Measurements from ENCODE around the gene PLAU. TPM values are rescaled to one million over a fixed set of nuclear protein-coding genes. Genes with fewer than 3 reads are reported as not detected.

Gene PLAU
- total and polyA plus RNA-seq, 4 donors: 3.9 to 5.3 (median 4.5) TPM

- Histone ChIP-seq H3K27me3 (ENCODE audit: control insufficient read depth, insufficient read depth, low read length) (no peaks in the 10 kb centered on the region), H3K4me1 (ENCODE audit: control insufficient read depth, insufficient read depth, low read length) (peaks cover 38% of the 10 kb centered on the region), H3K36me3 (ENCODE audit: control insufficient read depth, insufficient read depth, low read length) (peaks cover 19% of the 10 kb centered on the region), H3K9me3 (ENCODE audit: control insufficient read depth, insufficient read depth, low read length) (no peaks in the 10 kb centered on the region), H3K4me3 (ENCODE audit: low read depth, low read length) (no peak overlapping the region), H3K27ac (ENCODE audit: low read depth, low read length) (no peak overlapping the region)
- no peak for DNase-seq (ENCODE audit: low read depth in 4 of 6, low spot score in 6 of 6)
- 45% methylated on average over 4 of the region's 4 CpGs for WGBS (ENCODE audit: insufficient coverage)
Observed at GRCh38 chr10:73876157-73876556, 34.8 kb upstream of the PLAU start.

- no peak overlapping the region for H3K4me3 ChIP-seq (ENCODE audit: low read depth, low read length)
- no peaks in the 10 kb centered on the region for H3K9me3 ChIP-seq (ENCODE audit: control insufficient read depth, insufficient read depth, low read length)
- H3K27me3 ChIP-seq (ENCODE audit: control insufficient read depth, insufficient read depth, low read length): no peaks in the 10 kb centered on the region
- H3K4me1 ChIP-seq (ENCODE audit: control insufficient read depth, insufficient read depth, low read length): peaks cover 34% of the 10 kb centered on the region
- DNase-seq (ENCODE audit: low read depth in 4 of 6, low spot score in 6 of 6): no peak
- H3K36me3 ChIP-seq (ENCODE audit: control insufficient read depth, insufficient read depth, low read length): peaks cover 15% of the 10 kb centered on the region
- no peak overlapping the region for H3K27ac ChIP-seq (ENCODE audit: low read depth, low read length)
Observed at GRCh38 chr10:73876566-73876965, 34.4 kb upstream of the PLAU start.

- Histone ChIP-seq H3K4me3 (ENCODE audit: low read depth, low read length) (no peak overlapping the region), H3K36me3 (ENCODE audit: control insufficient read depth, insufficient read depth, low read length) (peaks cover 11% of the 10 kb centered on the region), H3K9me3 (ENCODE audit: control insufficient read depth, insufficient read depth, low read length) (no peaks in the 10 kb centered on the region), H3K4me1 (ENCODE audit: control insufficient read depth, insufficient read depth, low read length) (peaks cover 30% of the 10 kb centered on the region), H3K27me3 (ENCODE audit: control insufficient read depth, insufficient read depth, low read length) (no peaks in the 10 kb centered on the region), H3K27ac (ENCODE audit: low read depth, low read length) (no peak overlapping the region)
- 76% methylated on average over 3 of the region's 4 CpGs for WGBS (ENCODE audit: insufficient coverage)
- DNase-seq (ENCODE audit: low read depth in 4 of 6, low spot score in 6 of 6): no peak
Observed at GRCh38 chr10:73876971-73877370, 34.0 kb upstream of the PLAU start.

GRCh38 chr10:73877533-73878160, 33.3 kb upstream of the PLAU start:
- Histone ChIP-seq H3K9me3 (ENCODE audit: control insufficient read depth, insufficient read depth, low read length) (no peaks in the 10 kb centered on the region), H3K4me1 (ENCODE audit: control insufficient read depth, insufficient read depth, low read length) (peaks cover 23% of the 10 kb centered on the region), H3K4me3 (ENCODE audit: low read depth, low read length) (no peak overlapping the region), H3K36me3 (ENCODE audit: control insufficient read depth, insufficient read depth, low read length) (peaks cover 4% of the 10 kb centered on the region), H3K27ac (ENCODE audit: low read depth, low read length) (no peak overlapping the region), H3K27me3 (ENCODE audit: control insufficient read depth, insufficient read depth, low read length) (no peaks in the 10 kb centered on the region)
- DNase-seq (ENCODE audit: low read depth in 4 of 6, low spot score in 6 of 6): no peak
- WGBS (ENCODE audit: insufficient coverage): 88% methylated on average over 5 of the region's 9 CpGs

GRCh38 chr10:73878365-73878764, 32.6 kb upstream of the PLAU start:
- no peaks in the 10 kb centered on the region for H3K27me3 ChIP-seq (ENCODE audit: control insufficient read depth, insufficient read depth, low read length)
- no peaks in the 10 kb centered on the region for H3K36me3 ChIP-seq (ENCODE audit: control insufficient read depth, insufficient read depth, low read length)
- no peak overlapping the region for H3K27ac ChIP-seq (ENCODE audit: low read depth, low read length)
- no CpG with 5 or more reads among the region's 1 CpG for WGBS (ENCODE audit: insufficient coverage)
- H3K4me3 ChIP-seq (ENCODE audit: low read depth, low read length): no peak overlapping the region
- peaks cover 16% of the 10 kb centered on the region for H3K4me1 ChIP-seq (ENCODE audit: control insufficient read depth, insufficient read depth, low read length)
- DNase-seq (ENCODE audit: low read depth in 4 of 6, low spot score in 6 of 6): no peak
- no peaks in the 10 kb centered on the region for H3K9me3 ChIP-seq (ENCODE audit: control insufficient read depth, insufficient read depth, low read length)

GRCh38 chr10:73879296-73880173, 31.4 kb upstream of the PLAU start:
- peak in 2 of 6 donors; percentile 82 to 86 for DNase-seq (ENCODE audit: low read depth in 4 of 6, low spot score in 6 of 6)
- Histone ChIP-seq H3K4me3 (ENCODE audit: low read depth, low read length) (no peak overlapping the region), H3K4me1 (ENCODE audit: control insufficient read depth, insufficient read depth, low read length) (peaks cover 15% of the 10 kb centered on the region), H3K27ac (ENCODE audit: low read depth, low read length) (no peak overlapping the region), H3K36me3 (ENCODE audit: control insufficient read depth, insufficient read depth, low read length) (no peaks in the 10 kb centered on the region), H3K27me3 (ENCODE audit: control insufficient read depth, insufficient read depth, low read length) (no peaks in the 10 kb centered on the region), H3K9me3 (ENCODE audit: control insufficient read depth, insufficient read depth, low read length) (no peaks in the 10 kb centered on the region)
- WGBS (ENCODE audit: insufficient coverage): 17% methylated on average over 6 of the region's 14 CpGs

- WGBS (ENCODE audit: insufficient coverage): 86% methylated on average over 2 of the region's 3 CpGs
Observed at GRCh38 chr10:73881221-73881919, 29.6 kb upstream of the PLAU start.

GRCh38 chr10:73884017-73884416, 26.9 kb upstream of the PLAU start:
- Histone ChIP-seq H3K36me3 (ENCODE audit: control insufficient read depth, insufficient read depth, low read length) (no peaks in the 10 kb centered on the region), H3K4me1 (ENCODE audit: control insufficient read depth, insufficient read depth, low read length) (peaks cover 29% of the 10 kb centered on the region), H3K27ac (ENCODE audit: low read depth, low read length) (no peak overlapping the region), H3K4me3 (ENCODE audit: low read depth, low read length) (no peak overlapping the region), H3K9me3 (ENCODE audit: control insufficient read depth, insufficient read depth, low read length) (no peaks in the 10 kb centered on the region), H3K27me3 (ENCODE audit: control insufficient read depth, insufficient read depth, low read length) (no peaks in the 10 kb centered on the region)
- DNase-seq (ENCODE audit: low read depth in 4 of 6, low spot score in 6 of 6): no peak
- 94% methylated on average over 3 of the region's 3 CpGs for WGBS (ENCODE audit: insufficient coverage)

More at GRCh38 chr10:73881221-73881919, 29.6 kb upstream of the PLAU start:
- no peak overlapping the region for H3K4me3 ChIP-seq (ENCODE audit: low read depth, low read length)
- peaks cover 5% of the 10 kb centered on the region for H3K4me1 ChIP-seq (ENCODE audit: control insufficient read depth, insufficient read depth, low read length)
- DNase-seq (ENCODE audit: low read depth in 4 of 6, low spot score in 6 of 6): no peak
- H3K27ac ChIP-seq (ENCODE audit: low read depth, low read length): no peak overlapping the region
- no peaks in the 10 kb centered on the region for H3K9me3 ChIP-seq (ENCODE audit: control insufficient read depth, insufficient read depth, low read length)
- H3K27me3 ChIP-seq (ENCODE audit: control insufficient read depth, insufficient read depth, low read length): no peaks in the 10 kb centered on the region
- H3K36me3 ChIP-seq (ENCODE audit: control insufficient read depth, insufficient read depth, low read length): no peaks in the 10 kb centered on the region

GRCh38 chr10:73886085-73886529, 24.8 kb upstream of the PLAU start:
- Histone ChIP-seq H3K27me3 (ENCODE audit: control insufficient read depth, insufficient read depth, low read length) (no peaks in the 10 kb centered on the region), H3K4me1 (ENCODE audit: control insufficient read depth, insufficient read depth, low read length) (peaks cover 31% of the 10 kb centered on the region), H3K4me3 (ENCODE audit: low read depth, low read length) (no peak overlapping the region), H3K9me3 (ENCODE audit: control insufficient read depth, insufficient read depth, low read length) (no peaks in the 10 kb centered on the region), H3K36me3 (ENCODE audit: control insufficient read depth, insufficient read depth, low read length) (no peaks in the 10 kb centered on the region), H3K27ac (ENCODE audit: low read depth, low read length) (peak overlapping the region; percentile 89)
- 7% methylated on average over 5 of the region's 5 CpGs for WGBS (ENCODE audit: insufficient coverage)
- DNase-seq (ENCODE audit: low read depth in 4 of 6, low spot score in 6 of 6): peak in 3 of 6 donors; percentile 61 to 90 (median 89)
